Smooth muscle cell (in vitro differentiated cells): ENCODE measurements around the gene CAPN2. TPM values are rescaled to one million over a fixed set of nuclear protein-coding genes. Genes with fewer than 3 reads are reported as not detected.

ENCODE experiments used
- DNase-seq: peaks from one replicate; lab custom pipeline; 2025; ENCODE audit not compliant: unreplicated experiment; lab: John Stamatoyannopoulos, UW
- H2AFZ ChIP-seq: fragments of 200-600 bp; sonication (generic); 2 replicates; pipeline ENCODE4 v1.6.0; 2016; ENCODE audit warnings: antibody characterized with exemption, low read depth, mild to moderate bottlenecking
- H3F3A ChIP-seq: fragments of 200-600 bp; sonication (generic); 2 replicates; pipeline ENCODE4 v1.6.0; 2017; ENCODE audit warnings: antibody characterized with exemption, low read depth
- H3K27ac ChIP-seq: fragments of 200-600 bp; sonication (generic); 2 replicates; pipeline ENCODE4 v1.5.1; 2016; ENCODE audit warnings: low read depth, mild to moderate bottlenecking
- H3K27me3 ChIP-seq: fragments of 200-600 bp; sonication (generic); 2 replicates; pipeline ENCODE4 v1.6.1; 2016; ENCODE audit warnings: low read depth, mild to moderate bottlenecking
- H3K36me3 ChIP-seq: fragments of 200-600 bp; sonication (generic); 2 replicates; pipeline ENCODE4 v1.5.1; 2016; ENCODE audit warnings: low read depth
- H3K4me1 ChIP-seq: fragments of 200-600 bp; sonication (generic); 2 replicates; pipeline ENCODE4 v1.5.1; 2016; ENCODE audit warnings: low read depth
- H3K4me2 ChIP-seq: fragments of 200-600 bp; sonication (generic); 2 replicates; pipeline ENCODE4 v1.6.0; 2016; ENCODE audit warnings: mild to moderate bottlenecking
- H3K4me3 ChIP-seq: fragments of 200-600 bp; sonication (generic); 2 replicates; pipeline ENCODE4 v1.5.1; 2016; ENCODE audit warnings: mild to moderate bottlenecking
- H3K79me2 ChIP-seq: fragments of 200-600 bp; sonication (generic); 2 replicates; pipeline ENCODE4 v1.6.0; 2016; ENCODE audit warnings: low read depth, mild to moderate bottlenecking
- H3K9ac ChIP-seq: fragments of 200-600 bp; sonication (generic); 2 replicates; pipeline ENCODE4 v1.6.0; 2016; ENCODE audit warnings: low read depth
- H3K9me3 ChIP-seq: fragments of 200-600 bp; sonication (generic); replicated peaks from 2 replicates; pipeline ENCODE4 v1.5.1; 2016; ENCODE audit warnings: low read depth
- H4K20me1 ChIP-seq: fragments of 200-600 bp; sonication (generic); 2 replicates; pipeline ENCODE4 v1.6.0; 2016; ENCODE audit warnings: low read depth
- WGBS: methylation state at CpG from one replicate; pipeline ENCODE4 v1.1.7; 2016; ENCODE audit warnings: low lambda C conversion rate; 5-methylcytosine and 5-hydroxymethylcytosine counted together
- polyA plus RNA-seq: library from polyadenylated mRNA; unstranded; fragments of >200 nt; fragmentation: Nextera tagmentation; extraction: Ambion mirVana; gene quantifications from 2 replicates; pipeline ENCODE4 v1.2.1, GENCODE V29; 2016
- total RNA-seq: library from RNA; depleted of rRNA; stranded (reverse); fragments of >200 nt; gene quantifications from 2 replicates; pipeline ENCODE4 v1.2.3, GENCODE V29; 2014
- TF ChIP-seq, protein P1 (sequence below): fragments of 200-600 bp; sonication (generic); IDR thresholded peaks from 2 replicates; pipeline ENCODE4 v1.5.1; 2017; ENCODE audit warnings: borderline replicate concordance, mild to moderate bottlenecking, antibody characterized with exemption; ENCODE audit not compliant: insufficient read depth, poor library complexity, severe bottlenecking

CAPN2 gene
- total and polyA plus RNA-seq, 2 experiments from 2014 or later, result 182 to 229 TPM

DNA sequence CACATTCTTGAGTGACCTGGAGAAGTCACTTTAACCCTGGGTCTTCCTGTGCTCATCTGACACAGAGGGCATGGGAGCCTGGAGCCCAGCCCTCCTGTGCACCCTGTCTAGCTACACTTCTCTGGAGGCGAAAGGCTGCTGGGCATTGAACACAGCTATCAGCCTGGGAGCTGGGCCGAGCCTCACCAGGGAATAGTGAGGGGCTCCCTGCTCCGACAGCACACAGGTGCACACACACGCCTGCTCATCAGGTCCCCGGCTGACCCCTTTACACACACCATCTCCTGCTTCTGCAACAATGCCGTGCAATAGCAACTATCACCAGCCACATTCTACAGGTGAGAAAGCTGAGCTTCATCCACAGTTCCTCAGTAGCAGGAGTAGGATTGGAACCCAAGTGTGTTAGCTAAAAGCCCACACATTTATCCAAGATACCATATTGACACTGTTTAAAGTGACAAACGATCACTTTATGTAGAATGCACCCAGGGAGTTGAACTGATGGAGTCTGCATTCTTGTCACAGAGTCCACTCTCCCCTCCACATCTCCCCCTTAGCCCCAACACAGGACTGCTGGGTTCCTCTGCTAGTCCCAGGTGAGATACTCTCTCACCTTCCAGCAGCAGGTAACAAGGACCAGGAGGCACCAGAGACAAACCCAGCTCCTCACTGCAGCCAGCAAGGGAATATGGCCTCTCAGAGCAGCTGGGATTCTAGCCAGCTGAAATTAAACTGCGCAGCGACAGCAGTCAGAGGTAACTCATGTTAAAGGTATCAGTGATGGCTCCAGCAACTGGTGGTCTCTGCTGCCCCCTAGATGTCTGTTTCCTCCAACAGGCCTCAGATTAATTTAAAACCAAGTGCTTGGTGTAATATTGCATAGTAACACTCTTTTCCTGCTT lies 28.5 kb upstream of the CAPN2 start:
- Histone ChIP-seq H3K36me3 (no peaks in the 10 kb centered on the region), H3K79me2 (no peaks in the 10 kb centered on the region), H3K4me2 (no peak overlapping the region), H3K9me3 (no peaks in the 10 kb centered on the region), H3F3A (no peaks in the 10 kb centered on the region), H3K9ac (no peak overlapping the region), H3K4me1 (no peaks in the 10 kb centered on the region), H3K4me3 (no peak overlapping the region), H2AFZ (no peak overlapping the region), H3K27me3 (peaks cover 13% of the 10 kb centered on the region), H3K27ac (no peak overlapping the region), H4K20me1 (no peaks in the 10 kb centered on the region)
- TF ChIP-seq, protein P1, sequence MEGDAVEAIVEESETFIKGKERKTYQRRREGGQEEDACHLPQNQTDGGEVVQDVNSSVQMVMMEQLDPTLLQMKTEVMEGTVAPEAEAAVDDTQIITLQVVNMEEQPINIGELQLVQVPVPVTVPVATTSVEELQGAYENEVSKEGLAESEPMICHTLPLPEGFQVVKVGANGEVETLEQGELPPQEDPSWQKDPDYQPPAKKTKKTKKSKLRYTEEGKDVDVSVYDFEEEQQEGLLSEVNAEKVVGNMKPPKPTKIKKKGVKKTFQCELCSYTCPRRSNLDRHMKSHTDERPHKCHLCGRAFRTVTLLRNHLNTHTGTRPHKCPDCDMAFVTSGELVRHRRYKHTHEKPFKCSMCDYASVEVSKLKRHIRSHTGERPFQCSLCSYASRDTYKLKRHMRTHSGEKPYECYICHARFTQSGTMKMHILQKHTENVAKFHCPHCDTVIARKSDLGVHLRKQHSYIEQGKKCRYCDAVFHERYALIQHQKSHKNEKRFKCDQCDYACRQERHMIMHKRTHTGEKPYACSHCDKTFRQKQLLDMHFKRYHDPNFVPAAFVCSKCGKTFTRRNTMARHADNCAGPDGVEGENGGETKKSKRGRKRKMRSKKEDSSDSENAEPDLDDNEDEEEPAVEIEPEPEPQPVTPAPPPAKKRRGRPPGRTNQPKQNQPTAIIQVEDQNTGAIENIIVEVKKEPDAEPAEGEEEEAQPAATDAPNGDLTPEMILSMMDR, result peak; percentile 81
- no peak for DNase-seq
- 71% methylated on average over 9 of the region's 9 CpGs for WGBS

DNA sequence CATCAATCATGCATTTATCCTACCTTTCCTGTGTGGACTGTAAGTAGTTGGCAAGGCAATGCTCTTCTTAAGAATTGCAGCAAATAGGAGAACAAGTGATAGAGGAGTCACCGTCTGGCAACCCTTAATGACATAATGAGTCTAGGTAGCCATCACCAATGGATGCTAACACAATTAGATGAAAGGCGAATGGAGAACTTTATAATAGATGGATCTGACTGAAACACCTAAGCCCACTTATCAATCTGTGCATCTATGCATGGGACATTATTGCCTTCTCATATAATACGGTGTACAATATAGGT lies 27.9 kb upstream of the CAPN2 start:
- WGBS, result 60% methylated on average over 3 of the region's 3 CpGs
- no peak overlapping the region for H3K4me2 ChIP-seq
- H3K9me3 ChIP-seq, result no peaks in the 10 kb centered on the region
- H4K20me1 ChIP-seq, result no peaks in the 10 kb centered on the region
- no peak overlapping the region for H3K9ac ChIP-seq
- no peaks in the 10 kb centered on the region for H3F3A ChIP-seq
- no peak for DNase-seq
- H3K27ac ChIP-seq, result no peak overlapping the region
- no peaks in the 10 kb centered on the region for H3K36me3 ChIP-seq
- H3K79me2 ChIP-seq, result no peaks in the 10 kb centered on the region
- H3K4me3 ChIP-seq, result no peak overlapping the region
- TF ChIP-seq, protein P1, result no peak
- H3K27me3 ChIP-seq, result peaks cover 13% of the 10 kb centered on the region
- H3K4me1 ChIP-seq, result no peaks in the 10 kb centered on the region
- no peak overlapping the region for H2AFZ ChIP-seq

DNA sequence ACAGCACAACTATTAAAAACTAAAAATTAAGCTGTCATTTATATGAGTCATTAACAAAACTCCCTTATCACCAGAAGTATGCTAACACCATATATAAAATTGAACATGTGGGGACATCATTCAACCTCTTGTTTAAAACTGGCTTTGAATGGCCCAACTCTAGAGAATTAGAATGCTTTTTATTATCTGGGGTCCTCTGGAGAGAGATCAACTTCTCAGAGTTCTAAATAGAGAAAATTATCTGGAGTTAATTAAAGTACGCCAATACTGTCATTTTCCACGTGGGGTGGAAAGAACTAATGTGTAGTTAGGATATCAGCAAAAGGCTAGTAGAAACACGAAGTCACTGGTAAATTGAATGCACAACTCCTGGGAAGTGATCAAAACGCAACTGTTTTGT lies 21.2 kb upstream of the CAPN2 start:
- no peaks in the 10 kb centered on the region for H3K4me1 ChIP-seq
- H3K27me3 ChIP-seq, result peaks cover 5% of the 10 kb centered on the region
- TF ChIP-seq, protein P1, result no peak
- no peak for DNase-seq
- no peaks in the 10 kb centered on the region for H3K79me2 ChIP-seq
- no peak overlapping the region for H3K4me3 ChIP-seq
- no peak overlapping the region for H3K4me2 ChIP-seq
- H2AFZ ChIP-seq, result no peak overlapping the region
- no peaks in the 10 kb centered on the region for H3K36me3 ChIP-seq
- 64% methylated on average over 4 of the region's 4 CpGs for WGBS
- no peak overlapping the region for H3K27ac ChIP-seq
- H3K9me3 ChIP-seq, result no peaks in the 10 kb centered on the region
- no peak overlapping the region for H3K9ac ChIP-seq
- no peaks in the 10 kb centered on the region for H3F3A ChIP-seq
- no peaks in the 10 kb centered on the region for H4K20me1 ChIP-seq

DNA sequence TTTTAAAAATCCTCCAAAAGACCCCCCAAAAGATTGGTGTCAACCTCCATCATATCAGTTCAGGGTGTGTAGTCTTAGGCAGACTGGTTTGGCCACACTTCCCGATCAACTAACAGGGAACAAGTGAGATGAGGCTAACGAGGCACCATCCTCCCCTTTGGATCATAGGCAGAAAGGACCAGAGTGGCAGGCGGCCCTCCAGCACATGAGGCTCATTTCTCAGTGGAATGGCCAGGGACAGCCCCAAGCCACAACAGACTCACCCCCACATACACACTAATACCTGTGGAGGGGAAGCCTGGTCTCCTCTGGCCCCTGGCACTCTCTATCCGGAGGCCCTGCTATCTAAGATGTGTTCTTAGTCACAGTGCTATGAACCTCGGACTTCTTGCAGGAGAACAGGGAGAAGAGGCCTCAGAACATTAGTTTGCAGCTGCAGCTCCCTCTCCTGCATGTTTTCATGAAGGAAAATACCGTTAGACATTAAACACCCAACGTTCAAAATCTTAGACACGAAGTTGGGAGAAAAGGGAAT lies 17.3 kb upstream of the CAPN2 start:
- Histone ChIP-seq H3K36me3 (no peaks in the 10 kb centered on the region), H3K4me3 (no peak overlapping the region), H3K27ac (no peak overlapping the region), H3K27me3 (no peaks in the 10 kb centered on the region), H3K9ac (no peak overlapping the region), H4K20me1 (no peaks in the 10 kb centered on the region), H2AFZ (no peak overlapping the region), H3K9me3 (no peaks in the 10 kb centered on the region), H3K79me2 (no peaks in the 10 kb centered on the region), H3F3A (peaks cover 8% of the 10 kb centered on the region), H3K4me2 (no peak overlapping the region), H3K4me1 (no peaks in the 10 kb centered on the region)
- TF ChIP-seq, protein P1, result no peak
- 73% methylated on average over 8 of the region's 8 CpGs for WGBS
- DNase-seq, result no peak
